ENCODE results near the gene NDUFS7. TPM values are rescaled to one million over a fixed set of nuclear protein-coding genes. Genes with fewer than 3 reads are reported as not detected.
A peak's percentile ranks its signal among the peaks of the same experiment; 100 is the strongest.

Gene NDUFS7
- total and polyA plus RNA-seq, 9 of the 15 experiments (the other 6 are each of a cell fraction or from before 2014, with no cell fraction given): 6.0 to 271 (median 60.6) TPM

DNA sequence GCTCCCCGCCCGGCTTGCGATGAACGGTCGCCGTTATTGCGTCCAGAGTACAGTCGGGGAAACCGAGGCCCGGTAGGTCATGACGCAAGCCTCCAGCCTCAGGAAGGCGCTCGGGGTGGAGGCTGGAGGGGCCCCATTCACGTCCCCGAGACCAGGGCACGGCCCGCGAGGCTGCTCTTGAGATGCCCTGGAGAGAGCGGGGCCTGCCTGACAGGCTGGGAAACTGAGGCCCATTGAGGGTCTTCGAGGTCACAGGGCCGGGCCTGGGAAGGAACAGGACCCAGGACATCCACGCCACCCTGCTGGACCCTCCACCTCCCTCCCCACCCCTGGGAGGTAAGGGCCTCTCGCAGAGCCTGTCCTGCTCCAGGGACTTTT, 367 bp downstream of the NDUFS7 start (continued):
- TF ChIP-seq, protein P1, sequence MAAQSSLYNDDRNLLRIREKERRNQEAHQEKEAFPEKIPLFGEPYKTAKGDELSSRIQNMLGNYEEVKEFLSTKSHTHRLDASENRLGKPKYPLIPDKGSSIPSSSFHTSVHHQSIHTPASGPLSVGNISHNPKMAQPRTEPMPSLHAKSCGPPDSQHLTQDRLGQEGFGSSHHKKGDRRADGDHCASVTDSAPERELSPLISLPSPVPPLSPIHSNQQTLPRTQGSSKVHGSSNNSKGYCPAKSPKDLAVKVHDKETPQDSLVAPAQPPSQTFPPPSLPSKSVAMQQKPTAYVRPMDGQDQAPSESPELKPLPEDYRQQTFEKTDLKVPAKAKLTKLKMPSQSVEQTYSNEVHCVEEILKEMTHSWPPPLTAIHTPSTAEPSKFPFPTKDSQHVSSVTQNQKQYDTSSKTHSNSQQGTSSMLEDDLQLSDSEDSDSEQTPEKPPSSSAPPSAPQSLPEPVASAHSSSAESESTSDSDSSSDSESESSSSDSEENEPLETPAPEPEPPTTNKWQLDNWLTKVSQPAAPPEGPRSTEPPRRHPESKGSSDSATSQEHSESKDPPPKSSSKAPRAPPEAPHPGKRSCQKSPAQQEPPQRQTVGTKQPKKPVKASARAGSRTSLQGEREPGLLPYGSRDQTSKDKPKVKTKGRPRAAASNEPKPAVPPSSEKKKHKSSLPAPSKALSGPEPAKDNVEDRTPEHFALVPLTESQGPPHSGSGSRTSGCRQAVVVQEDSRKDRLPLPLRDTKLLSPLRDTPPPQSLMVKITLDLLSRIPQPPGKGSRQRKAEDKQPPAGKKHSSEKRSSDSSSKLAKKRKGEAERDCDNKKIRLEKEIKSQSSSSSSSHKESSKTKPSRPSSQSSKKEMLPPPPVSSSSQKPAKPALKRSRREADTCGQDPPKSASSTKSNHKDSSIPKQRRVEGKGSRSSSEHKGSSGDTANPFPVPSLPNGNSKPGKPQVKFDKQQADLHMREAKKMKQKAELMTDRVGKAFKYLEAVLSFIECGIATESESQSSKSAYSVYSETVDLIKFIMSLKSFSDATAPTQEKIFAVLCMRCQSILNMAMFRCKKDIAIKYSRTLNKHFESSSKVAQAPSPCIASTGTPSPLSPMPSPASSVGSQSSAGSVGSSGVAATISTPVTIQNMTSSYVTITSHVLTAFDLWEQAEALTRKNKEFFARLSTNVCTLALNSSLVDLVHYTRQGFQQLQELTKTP (IDR thresholded peaks at IDR 0.05; ENCODE audit: low read depth in 1 of 2, partially characterized antibody in 2 of 2): no peak
- TF ChIP-seq, protein P2, sequence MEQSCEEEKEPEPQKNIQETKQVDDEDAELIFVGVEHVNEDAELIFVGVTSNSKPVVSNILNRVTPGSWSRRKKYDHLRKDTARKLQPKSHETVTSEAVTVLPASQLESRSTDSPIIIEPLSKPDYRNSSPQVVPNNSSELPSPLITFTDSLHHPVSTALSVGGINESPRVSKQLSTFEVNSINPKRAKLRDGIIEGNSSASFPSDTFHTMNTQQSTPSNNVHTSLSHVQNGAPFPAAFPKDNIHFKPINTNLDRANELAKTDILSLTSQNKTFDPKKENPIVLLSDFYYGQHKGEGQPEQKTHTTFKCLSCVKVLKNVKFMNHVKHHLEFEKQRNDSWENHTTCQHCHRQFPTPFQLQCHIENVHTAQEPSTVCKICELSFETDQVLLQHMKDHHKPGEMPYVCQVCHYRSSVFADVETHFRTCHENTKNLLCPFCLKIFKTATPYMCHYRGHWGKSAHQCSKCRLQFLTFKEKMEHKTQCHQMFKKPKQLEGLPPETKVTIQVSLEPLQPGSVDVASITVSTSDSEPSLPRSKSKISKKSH (CRISPR knock-in tag; IDR thresholded peaks at IDR 0.05): no peak
- TF ChIP-seq RBFOX2 (IDR thresholded peaks at IDR 0.05; ENCODE audit: low read depth, low read length) (peak; percentile 70), TOE1 (IDR thresholded peaks at IDR 0.05; ENCODE audit: borderline replicate concordance) (no peak), TOE1 (CRISPR knock-in tag; IDR thresholded peaks at IDR 0.05; ENCODE audit: borderline replicate concordance, low read depth) (no peak), ARID3B (CRISPR knock-in tag; IDR thresholded peaks at IDR 0.05; ENCODE audit: borderline replicate concordance) (no peak), SRSF1 (IDR thresholded peaks at IDR 0.05; ENCODE audit: low read depth, low read length) (no peak), GTF2A2 (tag; IDR thresholded peaks at IDR 0.05) (no peak), CXXC5 (CRISPR knock-in tag; IDR thresholded peaks at IDR 0.05) (no peak), ARHGAP35 (IDR thresholded peaks at IDR 0.05; ENCODE audit: partially characterized antibody) (no peak), SRSF3 (IDR thresholded peaks at IDR 0.05; ENCODE audit: insufficient read depth, low read length) (0 out of 2 replicates have a peak, but pooled peaks have one; percentile 67), CSDE1 (IDR thresholded peaks at IDR 0.05) (no peak), E2F8 (IDR thresholded peaks at IDR 0.05; ENCODE audit: low read depth, partially characterized antibody) (no peak)
- TF ChIP-seq, protein P3, sequence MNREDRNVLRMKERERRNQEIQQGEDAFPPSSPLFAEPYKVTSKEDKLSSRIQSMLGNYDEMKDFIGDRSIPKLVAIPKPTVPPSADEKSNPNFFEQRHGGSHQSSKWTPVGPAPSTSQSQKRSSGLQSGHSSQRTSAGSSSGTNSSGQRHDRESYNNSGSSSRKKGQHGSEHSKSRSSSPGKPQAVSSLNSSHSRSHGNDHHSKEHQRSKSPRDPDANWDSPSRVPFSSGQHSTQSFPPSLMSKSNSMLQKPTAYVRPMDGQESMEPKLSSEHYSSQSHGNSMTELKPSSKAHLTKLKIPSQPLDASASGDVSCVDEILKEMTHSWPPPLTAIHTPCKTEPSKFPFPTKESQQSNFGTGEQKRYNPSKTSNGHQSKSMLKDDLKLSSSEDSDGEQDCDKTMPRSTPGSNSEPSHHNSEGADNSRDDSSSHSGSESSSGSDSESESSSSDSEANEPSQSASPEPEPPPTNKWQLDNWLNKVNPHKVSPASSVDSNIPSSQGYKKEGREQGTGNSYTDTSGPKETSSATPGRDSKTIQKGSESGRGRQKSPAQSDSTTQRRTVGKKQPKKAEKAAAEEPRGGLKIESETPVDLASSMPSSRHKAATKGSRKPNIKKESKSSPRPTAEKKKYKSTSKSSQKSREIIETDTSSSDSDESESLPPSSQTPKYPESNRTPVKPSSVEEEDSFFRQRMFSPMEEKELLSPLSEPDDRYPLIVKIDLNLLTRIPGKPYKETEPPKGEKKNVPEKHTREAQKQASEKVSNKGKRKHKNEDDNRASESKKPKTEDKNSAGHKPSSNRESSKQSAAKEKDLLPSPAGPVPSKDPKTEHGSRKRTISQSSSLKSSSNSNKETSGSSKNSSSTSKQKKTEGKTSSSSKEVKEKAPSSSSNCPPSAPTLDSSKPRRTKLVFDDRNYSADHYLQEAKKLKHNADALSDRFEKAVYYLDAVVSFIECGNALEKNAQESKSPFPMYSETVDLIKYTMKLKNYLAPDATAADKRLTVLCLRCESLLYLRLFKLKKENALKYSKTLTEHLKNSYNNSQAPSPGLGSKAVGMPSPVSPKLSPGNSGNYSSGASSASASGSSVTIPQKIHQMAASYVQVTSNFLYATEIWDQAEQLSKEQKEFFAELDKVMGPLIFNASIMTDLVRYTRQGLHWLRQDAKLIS (CRISPR knock-in tag; IDR thresholded peaks at IDR 0.05): no peak
